GM12892 (cell line): Measurements from ENCODE around the gene MED13L.

ENCODE experiments used
- POLR2A ChIP-seq: IDR thresholded peaks from 2 replicates; pipeline ENCODE4 v1.6.1; 2011; ENCODE audit warnings: low read depth, low read length, control low read depth
- POLR2AphosphoS5 ChIP-seq: IDR thresholded peaks from 2 replicates; pipeline ENCODE4 v1.6.1; 2011; ENCODE audit warnings: low read depth, low read length, control low read depth
- TAF1 ChIP-seq: IDR thresholded peaks from 2 replicates; pipeline ENCODE4 v1.6.1; 2011; ENCODE audit warnings: low read depth, mild to moderate bottlenecking, control low read depth, low read length, borderline replicate concordance

GRCh38 chr12:116308647-116309046 lies 31.2 kb upstream of the MED13L start:
- TF ChIP-seq POLR2A (no peak), POLR2AphosphoS5 (no peak), TAF1 (no peak)
